Endodermal cell (in vitro differentiated cells): ENCODE data around the gene CLTCL1. TPM values are rescaled to one million over a fixed set of nuclear protein-coding genes. Genes with fewer than 3 reads are reported as not detected.
"Not testable (repeated sequence)": the region's sequence is repeated elsewhere in the genome, so short reads cannot be mapped to it uniquely, and the experiment has no call there.

Experiments used
- DNase-seq: peaks from one replicate; pipeline ENCODE4 v3.0.0-alpha.2; 2017
- H3K27ac ChIP-seq: 2 replicates; pipeline ENCODE4 v1.5.1; 2013; ENCODE audit warnings: mild to moderate bottlenecking, low read depth, low read length, moderate library complexity
- H3K27me3 ChIP-seq: 2 replicates; pipeline ENCODE4 v1.6.1; 2013; ENCODE audit warnings: mild to moderate bottlenecking, low read length, moderate library complexity; ENCODE audit not compliant: insufficient read depth, control insufficient read depth, poor library complexity, severe bottlenecking
- H3K36me3 ChIP-seq: 2 replicates; pipeline ENCODE4 v1.7.0; 2013; ENCODE audit warnings: mild to moderate bottlenecking, low read length, moderate library complexity; ENCODE audit not compliant: control insufficient read depth, insufficient read depth
- H3K4me1 ChIP-seq: one replicate; pipeline ENCODE4 v1.7.0; 2013; ENCODE audit warnings: low read length; ENCODE audit not compliant: control insufficient read depth, insufficient read depth
- H3K4me3 ChIP-seq: 2 replicates; pipeline ENCODE4 v1.5.1; 2013; ENCODE audit warnings: mild to moderate bottlenecking, low read length, moderate library complexity
- H3K9ac ChIP-seq: 2 replicates; pipeline ENCODE4 v1.6.1; 2013; ENCODE audit warnings: mild to moderate bottlenecking, low read length, moderate library complexity; ENCODE audit not compliant: poor library complexity, severe bottlenecking; ENCODE audit errors: extremely low read depth
- H3K9me3 ChIP-seq: 2 replicates; pipeline ENCODE4 v1.6.1; 2013; ENCODE audit warnings: mild to moderate bottlenecking, low read length, moderate library complexity; ENCODE audit not compliant: control insufficient read depth
- H3K27ac Mint-ChIP-seq: 2 replicates; pipeline ENCODE4 v1.8.0; 2020; ENCODE audit warnings: mixed read lengths
- H3K27me3 Mint-ChIP-seq: 2 replicates; pipeline ENCODE4 v1.8.0; 2021; ENCODE audit warnings: mild to moderate bottlenecking, mixed read lengths; ENCODE audit not compliant: insufficient read depth
- H3K36me3 Mint-ChIP-seq: 2 replicates; pipeline ENCODE4 v1.8.0; 2020; ENCODE audit warnings: low read depth, mixed read lengths
- H3K4me1 Mint-ChIP-seq: 2 replicates; pipeline ENCODE4 v1.8.0; 2020; ENCODE audit warnings: mixed read lengths
- H3K4me3 Mint-ChIP-seq: 2 replicates; pipeline ENCODE4 v1.8.0; 2020; ENCODE audit warnings: mild to moderate bottlenecking, moderate library complexity, mixed read lengths
- H3K9me3 Mint-ChIP-seq: 2 replicates; pipeline ENCODE4 v1.8.0; 2020; ENCODE audit warnings: mild to moderate bottlenecking, mixed read lengths
- CTCF ChIP-seq: fragments of 200-600 bp; sonication (generic); conservative IDR thresholded peaks from 2 replicates; pipeline ENCODE4 v1.5.0; 2021; ENCODE audit warnings: antibody characterized with exemption, mild to moderate bottlenecking
- WGBS, 2 experiments: methylation state at CpG; one replicate each; pipeline versions ENCODE4 v1.1.5 to v1.1.7; 2013; ENCODE audit warnings: missing lambda C conversion rate in 2 of 2, mixed read lengths in 1 of 2; ENCODE audit not compliant: insufficient coverage in 1 of 2, insufficient read length in 1 of 2; 5-methylcytosine and 5-hydroxymethylcytosine counted together
- total RNA-seq, 2 donors: library from RNA; stranded (reverse); fragmentation: NEBNext Ultra II Directional in 1 of 2; extraction: Animal tissue kit (Norgen Biotek cat#: 25700) in 1 of 2; gene quantifications; 2 replicates in 1 of 2; 3 replicates in 1 of 2; pipeline ENCODE4 v1.2.1, GENCODE V29; 2021

CLTCL1 gene
- total RNA-seq, 2 donors from 2014 or later, result 11.8 to 14.4 TPM

GRCh38 chr22:19285831-19286230 is 5.7 kb downstream of the CLTCL1 start:
- no peak overlapping the region for H3K4me3 ChIP-seq
- H3K27ac Mint-ChIP-seq, result no peak overlapping the region

GRCh38 chr22:19279143-19279542 is 12.4 kb downstream of the CLTCL1 start:
- H3K4me3 Mint-ChIP-seq, H3K27me3 ChIP-seq, H3K9me3 ChIP-seq, H3K4me3 ChIP-seq, H3K36me3 Mint-ChIP-seq, H3K27me3 Mint-ChIP-seq, H3K27ac ChIP-seq, H3K27ac Mint-ChIP-seq, DNase-seq, H3K9ac ChIP-seq, H3K9me3 Mint-ChIP-seq, H3K4me1 ChIP-seq, H3K36me3 ChIP-seq: not testable (repeated sequence)
- 92% methylated on average over 9 to 10 of the region's 10 CpGs for WGBS, 2 experiments
- peaks cover 18% of the 10 kb centered on the region for H3K4me1 Mint-ChIP-seq

More at GRCh38 chr22:19285831-19286230, 5.7 kb downstream of the CLTCL1 start:
- H3K36me3 ChIP-seq, result no peaks in the 10 kb centered on the region
- DNase-seq, result no peak
- no peaks in the 10 kb centered on the region for H3K36me3 Mint-ChIP-seq
- H3K4me3 Mint-ChIP-seq, result no peak overlapping the region
- no peaks in the 10 kb centered on the region for H3K9me3 ChIP-seq
- no peaks in the 10 kb centered on the region for H3K9me3 Mint-ChIP-seq
- no peak for TF ChIP-seq CTCF
- peaks cover 24% of the 10 kb centered on the region for H3K27me3 Mint-ChIP-seq
- WGBS, 2 experiments, result 40 to 87% methylated on average over 1 of the region's 1 CpG
- peaks cover 19% of the 10 kb centered on the region for H3K4me1 Mint-ChIP-seq
- H3K27ac ChIP-seq, result no peak overlapping the region
- no peaks in the 10 kb centered on the region for H3K4me1 ChIP-seq
- peaks cover 13% of the 10 kb centered on the region for H3K27me3 ChIP-seq
- H3K9ac ChIP-seq, result no peak overlapping the region

GRCh38 chr22:19277785-19278184 is 13.7 kb downstream of the CLTCL1 start:
- Histone ChIP-seq H3K9ac (no peak overlapping the region), H3K27ac (no peak overlapping the region), H3K36me3 (peaks cover 3% of the 10 kb centered on the region), H3K4me1 (no peaks in the 10 kb centered on the region), H3K4me3 (no peak overlapping the region), H3K27me3 (no peaks in the 10 kb centered on the region), H3K9me3 (no peaks in the 10 kb centered on the region)
- Mint-ChIP-seq H3K4me1 (peaks cover 18% of the 10 kb centered on the region), H3K9me3 (no peaks in the 10 kb centered on the region), H3K27me3 (no peaks in the 10 kb centered on the region), H3K27ac (no peak overlapping the region), H3K36me3 (no peaks in the 10 kb centered on the region), H3K4me3 (no peak overlapping the region)
- no peak for DNase-seq
- no peak for TF ChIP-seq CTCF
- WGBS, 2 experiments, result 97% methylated on average over 6 to 8 of the region's 8 CpGs
